A673 (cell line): ENCODE measurements around the gene CCDC110.

Experiments used
- CTCF ChIP-seq: fragments of 300-800, 200-600 bp; sonication (generic); conservative IDR thresholded peaks from 2 replicates; pipeline ENCODE4 v1.5.1; 2017; ENCODE audit warnings: low read depth, mild to moderate bottlenecking, antibody characterized with exemption, low read length, moderate library complexity, mixed read lengths
- EZH2 ChIP-seq: fragments of 200-600 bp; sonication (generic); IDR thresholded peaks from 2 replicates; pipeline ENCODE4 v1.6.1; 2017; ENCODE audit warnings: borderline replicate concordance, low read depth, mild to moderate bottlenecking, mixed read lengths, antibody characterized with exemption, low read length; ENCODE audit not compliant: poor library complexity, severe bottlenecking

GRCh38 chr4:185518069-185518468 lies 46.5 kb upstream of the CCDC110 start:
- TF ChIP-seq EZH2 (no peak), CTCF (no peak)
